ENCODE data around the gene WDR73.
"Not testable (repeated sequence)": the region's sequence is repeated elsewhere in the genome, so short reads cannot be mapped to it uniquely, and the experiment has no call there.

Gene WDR73

DNA sequence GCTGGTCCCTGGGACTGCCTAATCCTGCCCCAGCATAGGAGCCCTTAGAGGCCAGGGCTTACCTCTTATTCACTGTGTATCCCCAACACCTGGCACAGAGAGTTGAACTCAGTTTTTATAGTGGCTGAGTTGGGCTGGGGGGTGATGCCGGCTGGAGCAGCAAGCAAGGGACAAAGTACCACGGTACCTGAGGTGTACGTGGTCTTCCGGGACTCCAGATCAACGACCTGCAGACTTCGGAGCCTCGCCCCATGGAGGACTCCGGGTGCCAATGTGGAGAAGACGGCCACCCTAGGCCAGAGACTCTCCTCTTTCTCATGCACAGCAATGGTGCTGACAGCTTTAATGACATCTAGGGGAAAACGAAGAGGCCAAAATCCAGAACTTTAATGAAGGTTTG, 8.1 kb downstream of the WDR73 start:
- Histone ChIP-seq H3K4me1 (ENCODE audit: insufficient read depth, poor library complexity, severe bottlenecking) (no peaks in the 10 kb centered on the region), H3K36me3 (ENCODE audit: low read depth) (peaks cover 94% of the 10 kb centered on the region), H3K9me3 (ENCODE audit: severe bottlenecking) (no peaks in the 10 kb centered on the region), H3K4me3 (ENCODE audit: severe bottlenecking) (no peak overlapping the region), H3K27me3 (ENCODE audit: insufficient read depth, poor library complexity, severe bottlenecking) (no peaks in the 10 kb centered on the region), H3K27ac (ENCODE audit: poor library complexity, severe bottlenecking) (no peak overlapping the region)
- 0 out of 3 replicates have a peak, but pooled peaks have one; percentile 2 for ATAC-seq (ENCODE audit: low read depth)
- no peak for DNase-seq (ENCODE audit: low spot score)
- TF ChIP-seq, protein P1, sequence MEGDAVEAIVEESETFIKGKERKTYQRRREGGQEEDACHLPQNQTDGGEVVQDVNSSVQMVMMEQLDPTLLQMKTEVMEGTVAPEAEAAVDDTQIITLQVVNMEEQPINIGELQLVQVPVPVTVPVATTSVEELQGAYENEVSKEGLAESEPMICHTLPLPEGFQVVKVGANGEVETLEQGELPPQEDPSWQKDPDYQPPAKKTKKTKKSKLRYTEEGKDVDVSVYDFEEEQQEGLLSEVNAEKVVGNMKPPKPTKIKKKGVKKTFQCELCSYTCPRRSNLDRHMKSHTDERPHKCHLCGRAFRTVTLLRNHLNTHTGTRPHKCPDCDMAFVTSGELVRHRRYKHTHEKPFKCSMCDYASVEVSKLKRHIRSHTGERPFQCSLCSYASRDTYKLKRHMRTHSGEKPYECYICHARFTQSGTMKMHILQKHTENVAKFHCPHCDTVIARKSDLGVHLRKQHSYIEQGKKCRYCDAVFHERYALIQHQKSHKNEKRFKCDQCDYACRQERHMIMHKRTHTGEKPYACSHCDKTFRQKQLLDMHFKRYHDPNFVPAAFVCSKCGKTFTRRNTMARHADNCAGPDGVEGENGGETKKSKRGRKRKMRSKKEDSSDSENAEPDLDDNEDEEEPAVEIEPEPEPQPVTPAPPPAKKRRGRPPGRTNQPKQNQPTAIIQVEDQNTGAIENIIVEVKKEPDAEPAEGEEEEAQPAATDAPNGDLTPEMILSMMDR (IDR thresholded peaks at IDR 0.05; ENCODE audit: poor library complexity, severe bottlenecking) = no peak

DNA sequence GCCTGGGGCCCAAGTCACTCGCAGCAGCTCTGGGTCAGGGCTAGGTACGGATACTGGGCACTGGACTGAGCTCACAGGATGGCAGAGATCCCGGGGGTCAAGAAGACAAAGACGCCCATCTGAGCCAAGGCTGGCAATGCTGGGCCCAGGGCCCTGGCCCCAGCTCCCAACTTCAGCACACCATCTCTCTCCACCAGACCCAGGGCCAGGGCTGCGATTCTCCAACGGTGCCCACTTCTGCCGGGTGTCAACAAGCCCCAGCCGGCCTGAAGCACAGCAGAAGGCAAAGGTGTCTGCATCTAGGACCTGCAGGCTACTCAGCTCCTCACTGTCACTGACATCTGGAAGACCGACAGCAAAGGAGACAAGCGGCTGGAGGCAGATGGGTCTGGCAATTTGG, 8.6 kb downstream of the WDR73 start:
- DNase-seq (ENCODE audit: low spot score) (no peak), ATAC-seq (ENCODE audit: low read depth) (no peak)
- no peak overlapping the region for H3K4me3 ChIP-seq (ENCODE audit: severe bottlenecking)
- peaks cover 94% of the 10 kb centered on the region for H3K36me3 ChIP-seq (ENCODE audit: low read depth)
- H3K9me3 ChIP-seq (ENCODE audit: severe bottlenecking) = no peaks in the 10 kb centered on the region
- no peaks in the 10 kb centered on the region for H3K4me1 ChIP-seq (ENCODE audit: insufficient read depth, poor library complexity, severe bottlenecking)
- TF ChIP-seq, protein P1 (IDR thresholded peaks at IDR 0.05; ENCODE audit: poor library complexity, severe bottlenecking) = no peak
- H3K27ac ChIP-seq (ENCODE audit: poor library complexity, severe bottlenecking) = no peak overlapping the region
- no peaks in the 10 kb centered on the region for H3K27me3 ChIP-seq (ENCODE audit: insufficient read depth, poor library complexity, severe bottlenecking)

DNA sequence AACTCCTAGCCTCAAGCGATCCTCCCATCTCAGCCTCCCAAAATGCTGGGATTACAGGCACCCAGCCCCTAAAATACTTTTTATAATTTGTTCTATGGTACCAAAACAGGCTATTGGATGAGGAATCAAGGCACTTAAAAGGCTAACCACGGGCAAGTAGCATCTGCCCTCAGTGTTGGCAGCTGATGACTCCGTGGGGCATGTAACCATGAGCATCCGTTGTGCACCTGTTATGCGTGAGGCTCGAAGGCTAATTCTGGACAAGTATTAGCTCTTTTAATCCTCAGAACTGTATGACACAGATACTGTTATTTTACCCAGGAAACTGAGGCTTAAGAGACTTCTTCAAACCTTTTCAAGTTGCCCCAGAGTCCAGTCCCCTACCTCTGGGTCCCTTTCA, 10.2 kb downstream of the WDR73 start:
- TF ChIP-seq, protein P1 (IDR thresholded peaks at IDR 0.05; ENCODE audit: poor library complexity, severe bottlenecking) = no peak
- ATAC-seq (ENCODE audit: low read depth) = no peak
- no peak for DNase-seq (ENCODE audit: low spot score)
- H3K9me3 ChIP-seq (ENCODE audit: severe bottlenecking) = no peaks in the 10 kb centered on the region
- H3K27ac ChIP-seq (ENCODE audit: poor library complexity, severe bottlenecking) = no peak overlapping the region
- H3K4me1 ChIP-seq (ENCODE audit: insufficient read depth, poor library complexity, severe bottlenecking) = no peaks in the 10 kb centered on the region
- no peak overlapping the region for H3K4me3 ChIP-seq (ENCODE audit: severe bottlenecking)
- no peaks in the 10 kb centered on the region for H3K27me3 ChIP-seq (ENCODE audit: insufficient read depth, poor library complexity, severe bottlenecking)
- H3K36me3 ChIP-seq (ENCODE audit: low read depth) = peaks cover 94% of the 10 kb centered on the region

DNA sequence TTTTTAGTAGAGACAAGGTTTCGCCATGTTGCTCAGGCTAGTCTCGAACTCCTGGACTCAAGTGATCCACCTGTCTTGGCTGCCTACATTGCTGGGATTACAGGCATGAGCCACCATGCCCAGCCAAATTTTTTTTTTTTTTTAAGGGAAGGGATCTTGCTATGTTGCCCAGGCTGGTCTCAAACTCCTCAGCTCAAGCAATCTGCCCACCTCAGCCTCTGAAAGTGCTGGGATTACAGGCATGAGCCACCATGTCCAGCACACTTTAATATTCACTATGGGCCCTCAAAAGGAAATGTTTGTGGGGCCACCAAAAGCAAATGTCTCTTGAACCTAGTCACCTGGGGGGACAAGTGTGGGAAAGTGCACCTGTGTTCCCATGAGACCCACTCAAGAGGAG, 11.4 kb downstream of the WDR73 start:
- H3K36me3 ChIP-seq (ENCODE audit: low read depth) = peaks cover 94% of the 10 kb centered on the region
- H3K4me3 ChIP-seq (ENCODE audit: severe bottlenecking); ATAC-seq (ENCODE audit: low read depth); H3K27ac ChIP-seq (ENCODE audit: poor library complexity, severe bottlenecking); DNase-seq (ENCODE audit: low spot score); H3K9me3 ChIP-seq (ENCODE audit: severe bottlenecking); H3K27me3 ChIP-seq (ENCODE audit: insufficient read depth, poor library complexity, severe bottlenecking); H3K4me1 ChIP-seq (ENCODE audit: insufficient read depth, poor library complexity, severe bottlenecking): not testable (repeated sequence)

DNA sequence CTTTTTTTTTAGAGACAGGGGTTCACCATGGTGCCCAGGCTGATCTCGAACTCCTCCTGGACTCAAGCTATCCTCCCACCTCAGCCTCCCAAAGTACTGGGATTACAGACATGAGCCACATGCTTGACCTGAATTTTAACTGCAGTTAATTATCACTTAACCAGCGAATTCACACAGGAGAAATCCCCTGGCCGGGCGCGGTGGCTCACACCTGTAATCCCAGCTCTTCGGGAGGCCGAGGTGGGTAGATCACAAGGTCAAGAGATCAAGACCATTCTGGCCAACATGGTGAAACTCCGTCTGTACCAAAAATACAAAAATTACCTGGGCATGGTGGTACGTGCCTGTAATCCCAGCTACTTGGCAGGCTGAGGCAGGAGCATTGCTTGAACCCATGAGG, 12.2 kb downstream of the WDR73 start:
- peaks cover 92% of the 10 kb centered on the region for H3K36me3 ChIP-seq (ENCODE audit: low read depth)
- not testable (repeated sequence) for H3K4me1 ChIP-seq (ENCODE audit: insufficient read depth, poor library complexity, severe bottlenecking); H3K4me3 ChIP-seq (ENCODE audit: severe bottlenecking); H3K9me3 ChIP-seq (ENCODE audit: severe bottlenecking); H3K27me3 ChIP-seq (ENCODE audit: insufficient read depth, poor library complexity, severe bottlenecking); ATAC-seq (ENCODE audit: low read depth); H3K27ac ChIP-seq (ENCODE audit: poor library complexity, severe bottlenecking); DNase-seq (ENCODE audit: low spot score)

DNA sequence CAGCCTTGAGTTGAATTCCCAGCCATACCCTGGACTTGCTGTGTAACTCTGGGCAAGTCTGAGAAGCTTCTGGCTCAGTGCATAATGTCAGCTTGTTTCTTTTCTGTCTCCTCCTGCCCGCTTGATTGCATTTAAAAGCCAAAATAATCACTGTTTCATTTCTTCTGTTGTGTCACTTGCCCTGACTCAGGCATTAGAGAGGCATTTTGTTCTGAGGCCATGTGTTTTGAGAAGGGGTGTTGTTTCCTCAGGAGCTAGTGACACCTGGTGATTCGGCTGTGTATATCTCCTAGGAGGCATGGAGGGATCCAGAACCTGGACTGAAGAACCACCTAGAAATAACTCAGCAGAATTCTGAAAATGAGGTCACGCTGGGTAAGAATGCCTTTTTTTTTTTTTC, 16.0 kb downstream of the WDR73 start:
- Histone ChIP-seq H3K4me3 (ENCODE audit: severe bottlenecking) (no peak overlapping the region), H3K27ac (ENCODE audit: poor library complexity, severe bottlenecking) (no peak overlapping the region), H3K36me3 (ENCODE audit: low read depth) (peaks cover 80% of the 10 kb centered on the region), H3K9me3 (ENCODE audit: severe bottlenecking) (no peaks in the 10 kb centered on the region), H3K4me1 (ENCODE audit: insufficient read depth, poor library complexity, severe bottlenecking) (peaks cover 9% of the 10 kb centered on the region), H3K27me3 (ENCODE audit: insufficient read depth, poor library complexity, severe bottlenecking) (no peaks in the 10 kb centered on the region)
- ATAC-seq (ENCODE audit: low read depth) (peak; percentile 11; the same call in 1 of the 3 replicates), DNase-seq (ENCODE audit: low spot score) (no peak)
- TF ChIP-seq, protein P1 (IDR thresholded peaks at IDR 0.05; ENCODE audit: poor library complexity, severe bottlenecking) = peak; percentile 46

Data from RWPE2 (cell line).